GM10248 (cell line): Measurements from ENCODE around the gene GNB1.

Source experiments
- CTCF ChIA-PET: fragments of 300-600 bp; sonication (Branson Sonifier 250); formaldehyde crosslinking; extraction: SDS; loops from one replicate; lab custom pipeline; 2021; ENCODE audit warnings: antibody characterized with exemption; lab: Yijun Ruan, JAX
- POLR2A ChIA-PET: fragments of 350-650 bp; sonication (Branson Sonifier 250); formaldehyde crosslinking; extraction: SDS; loops from one replicate; lab custom pipeline; 2020; ENCODE audit warnings: antibody characterized with exemption; lab: Yijun Ruan, JAX
- DNase-seq: peaks from one replicate; pipeline ENCODE4 v3.0.0; 2012; ENCODE audit errors: extremely low spot score
- CTCF ChIP-seq: IDR thresholded peaks from 2 replicates; pipeline ENCODE4 v1.5.1; 2012; ENCODE audit warnings: mild to moderate bottlenecking, low read depth; ENCODE audit errors: extremely low read depth, missing control alignments, control extremely low read depth

GNB1 gene

DNA sequence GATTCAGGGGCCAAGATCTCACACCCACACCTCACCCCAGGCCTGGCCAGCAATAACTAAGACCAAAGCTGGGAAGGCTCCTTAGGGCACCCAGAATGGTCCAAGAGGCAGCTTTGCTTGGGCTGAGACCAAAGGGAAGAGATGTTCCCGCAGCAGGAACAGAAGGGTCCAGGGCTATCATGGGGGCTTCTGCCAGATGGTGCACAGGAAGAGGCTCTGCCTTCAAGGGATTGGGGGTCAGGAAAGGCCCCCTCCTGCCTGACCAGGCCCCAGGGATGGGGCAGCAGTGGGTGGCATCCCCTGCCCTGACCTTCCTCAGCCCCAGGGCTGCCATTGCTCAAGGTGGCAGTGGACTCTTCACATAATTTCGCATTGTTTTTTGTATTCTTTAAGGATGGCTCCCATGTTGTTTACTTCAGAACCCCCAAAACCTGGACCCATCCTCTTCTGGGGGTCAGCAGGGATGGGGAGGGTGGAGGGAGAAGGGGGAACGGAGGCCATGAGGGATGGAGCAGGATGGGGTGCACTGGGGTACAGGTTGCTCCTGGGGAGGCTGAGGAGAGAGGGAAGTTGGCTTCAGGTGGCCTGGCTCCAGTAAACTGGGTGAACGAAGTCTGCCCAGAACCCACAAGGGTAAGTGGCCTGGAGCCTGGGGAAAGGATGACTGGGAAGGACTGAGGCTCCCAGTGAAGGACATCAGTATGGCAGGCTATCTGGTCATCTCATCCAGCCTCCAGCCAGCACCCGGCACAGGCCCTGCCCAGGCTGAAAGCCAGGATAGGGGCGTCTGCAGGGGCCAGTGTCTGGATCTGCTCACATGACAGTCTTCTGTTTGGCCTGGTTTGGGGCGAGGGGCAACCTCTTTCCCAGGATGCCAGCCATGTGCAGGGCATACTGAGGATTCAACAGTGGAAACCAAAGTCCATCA lies 110.0 kb downstream of the GNB1 start:
- POLR2A ChIA-PET: interaction anchor here (0.5 to 0.7 kb wide), 2 partner anchors 103 to 151 kb away, joined by 3 read pairs; no protein-coding TSS in a partner anchor
- CTCF ChIA-PET: interaction anchor here (0.9 to 2.2 kb wide), 10 partner anchors 8 to 128 kb away, joined by 3 to 12 read pairs (median 4); no protein-coding TSS in a partner anchor
- DNase-seq: no peak
- no peak for TF ChIP-seq CTCF

- TF ChIP-seq CTCF: no peak
- ChIA-PET CTCF (interaction anchor here (0.9 to 2.2 kb wide), 13 partner anchors 9 to 129 kb away, joined by 3 to 12 read pairs (median 4); no protein-coding TSS in a partner anchor), POLR2A (interaction anchor here (0.5 to 0.7 kb wide), 3 partner anchors 10 to 150 kb away, joined by 3 to 5 read pairs (median 3); no protein-coding TSS in a partner anchor)
- DNase-seq: peak; percentile 82
Observed at GRCh38 chr1:1779691-1780597, 110.9 kb downstream of the GNB1 start.

- POLR2A ChIA-PET: interaction anchor here (0.6 kb wide), 1 partner anchor 10 kb away, joined by 5 read pairs; no protein-coding TSS in a partner anchor
- DNase-seq: no peak
- TF ChIP-seq CTCF: no peak
- CTCF ChIA-PET: interaction anchor here (1.0 to 2.2 kb wide), 13 partner anchors 9 to 130 kb away, joined by 3 to 12 read pairs (median 4); no protein-coding TSS in a partner anchor
Observed at GRCh38 chr1:1779320-1779675, 111.6 kb downstream of the GNB1 start.

DNA sequence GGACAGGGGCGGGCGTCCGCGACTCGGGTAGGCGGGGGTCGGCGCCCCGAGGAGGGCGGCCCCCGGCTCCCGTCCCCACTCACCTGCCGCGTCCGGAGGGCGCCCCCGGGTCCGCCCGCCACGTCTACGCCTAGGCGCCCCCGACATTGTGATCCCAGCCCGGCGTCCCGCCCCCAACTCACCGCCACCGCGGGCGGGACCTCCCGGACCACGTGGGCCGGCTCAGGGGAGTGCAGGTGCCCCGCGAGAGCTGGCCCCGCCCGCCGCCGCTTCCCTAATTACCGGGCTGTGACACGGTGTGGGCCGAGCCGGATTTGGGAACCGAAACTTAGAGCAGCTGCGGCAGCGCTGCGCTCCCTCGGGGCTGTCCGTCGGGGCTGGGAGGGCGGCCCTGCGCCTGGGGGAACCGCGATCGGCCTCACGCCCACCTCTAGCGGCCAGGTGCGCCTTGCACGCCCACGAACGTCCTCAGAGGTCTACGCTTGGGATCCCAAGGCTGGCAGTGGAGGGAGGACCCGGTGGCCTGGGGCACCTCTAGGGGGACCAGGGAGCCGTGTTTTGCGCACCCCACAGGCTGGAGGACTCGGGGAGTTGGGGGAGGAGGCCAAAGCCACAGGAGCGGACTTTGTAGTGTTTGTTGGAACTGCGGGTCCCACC lies 112.1 kb downstream of the GNB1 start:
- ChIA-PET POLR2A (no interaction called here), CTCF (interaction anchor here (1.0 to 2.2 kb wide), 4 partner anchors 10 to 101 kb away, joined by 4 to 5 read pairs (median 4); no protein-coding TSS in a partner anchor)
- DNase-seq: peak; percentile 93
- peak; percentile 44 for TF ChIP-seq CTCF

GRCh38 chr1:1777950-1778662 lies 112.8 kb downstream of the GNB1 start, which contains the start of gene NADK:
Gene NADK (minus strand): TSS chr1:1778470. CDS start chr1:1765406, 13,064 bp downstream.
- DNase-seq: peak; percentile 89
- CTCF ChIA-PET: interaction anchor here (0.8 to 1.6 kb wide), 4 partner anchors 43 to 129 kb away, joined by 3 to 4 read pairs (median 4); no protein-coding TSS in a partner anchor
- TF ChIP-seq CTCF: no peak
- POLR2A ChIA-PET: no interaction called here
